K562 (cell line): ENCODE measurements around the gene CYTH4. TPM values are rescaled to one million over a fixed set of nuclear protein-coding genes. Genes with fewer than 3 reads are reported as not detected.
A peak's percentile ranks its signal among the peaks of the same experiment; 100 is the strongest.

Experiments
- ATAC-seq: fragments of 200-7000 bp; cut with Tn5 transposase; 3 replicates; pipeline ENCODE4 v1.9.1; 2020; ENCODE audit warnings: moderate library complexity
- BruUV-seq: library from RNA; stranded (reverse); fragments of 400-500 nt; replicated peaks from 2 replicates; lab custom pipeline; 2021; lab: Mats Ljungman, UMichigan
- CTCF ChIA-PET: fragments of 300-600 bp; formaldehyde crosslinking; extraction: SDS; loops from one replicate; lab custom pipeline; 2021; ENCODE audit warnings: low intra/inter-chr PET ratio; lab: Yijun Ruan, JAX
- POLR2A ChIA-PET: fragments of 300-600, 350-650 bp; sonication (Branson Sonifier 250); formaldehyde crosslinking; extraction: SDS; loops from one replicate; lab custom pipeline; 2021; ENCODE audit warnings: antibody characterized with exemption, inconsistent platforms; lab: Yijun Ruan, JAX
- DNase-seq, 4 experiments: peaks; one replicate each; pipeline versions ENCODE4 v3.0.0 to v3.0.0-alpha.2; 2011 to 2018; ENCODE audit warnings: low spot score in 3 of 4, mixed read lengths in 3 of 4; ENCODE audit errors: extremely low read depth in 1 of 4
- FAIRE-seq: peaks from 2 replicates; lab custom pipeline; 2011; peaks lifted over from hg19 to GRCh38; lab: Jason Lieb, UNC
- H2AFZ ChIP-seq: 2 replicates; pipeline ENCODE4 v1.6.0; 2011; ENCODE audit warnings: low read depth, low read length, control low read depth, inconsistent platforms
- H3K27ac ChIP-seq: fragments of 200-600 bp; 3 replicates; pipeline ENCODE4 v1.8.0; 2011; ENCODE audit warnings: low read depth, mild to moderate bottlenecking, control low read depth, inconsistent platforms, low read length, moderate library complexity, mixed read lengths; ENCODE audit errors: extremely low read depth
- H3K27me3 ChIP-seq, 2 experiments: fragments of 300-600 bp in 1 of 2; 2 replicates in 1 of 2; 3 replicates in 1 of 2; pipeline versions ENCODE4 v1.6.0 to v1.8.0; 2011; ENCODE audit warnings: inconsistent platforms in 2 of 2, low read length in 2 of 2, mild to moderate bottlenecking in 1 of 2, mixed read lengths in 1 of 2, moderate library complexity in 1 of 2; ENCODE audit not compliant: control insufficient read depth in 2 of 2, insufficient read depth in 2 of 2
- H3K36me3 ChIP-seq: fragments of 300-600 bp; 3 replicates; pipeline ENCODE4 v1.8.0; 2011; ENCODE audit warnings: mild to moderate bottlenecking, low read length, inconsistent platforms; ENCODE audit not compliant: control insufficient read depth, insufficient read depth
- H3K4me1 ChIP-seq, 2 experiments: fragments of 200-600 bp in 1 of 2; replicated peaks in 1 of 2; 2 replicates in 1 of 2; 3 replicates in 1 of 2; pipeline versions ENCODE4 v1.5.1 to v1.8.0; 2011; ENCODE audit warnings: inconsistent platforms in 2 of 2, low read length in 2 of 2, mild to moderate bottlenecking in 1 of 2, mixed read lengths in 1 of 2, moderate library complexity in 1 of 2; ENCODE audit not compliant: control insufficient read depth in 2 of 2, insufficient read depth in 2 of 2
- H3K4me2 ChIP-seq: 2 replicates; pipeline ENCODE4 v1.6.1; 2011; ENCODE audit warnings: low read length, control low read depth, inconsistent platforms, mixed read lengths; ENCODE audit not compliant: insufficient read depth
- H3K4me3 ChIP-seq: fragments of 200-600 bp; sonication (generic), shearing (Covaris generic); 2 replicates; pipeline ENCODE4 v1.5.1; 2016; ENCODE audit warnings: control low read depth, inconsistent platforms
- H3K79me2 ChIP-seq: fragments of 200-600 bp; 3 replicates; pipeline ENCODE4 v1.8.0; 2011; ENCODE audit warnings: low read length, inconsistent platforms; ENCODE audit not compliant: control insufficient read depth, insufficient read depth
- H3K9ac ChIP-seq, 2 experiments: 2 replicates each; pipeline versions ENCODE4 v1.6.0 to v1.6.1; 2011; ENCODE audit warnings: low read depth in 2 of 2, low read length in 2 of 2, control low read depth in 1 of 2, inconsistent platforms in 1 of 2, mild to moderate bottlenecking in 1 of 2, mixed read lengths in 1 of 2; ENCODE audit not compliant: insufficient read depth in 1 of 2
- H3K9me1 ChIP-seq: one replicate; pipeline ENCODE4 v1.6.0; 2011; ENCODE audit warnings: inconsistent platforms, mild to moderate bottlenecking, low read length, moderate library complexity; ENCODE audit not compliant: control insufficient read depth, insufficient read depth
- H3K9me3 ChIP-seq: replicated peaks from 2 replicates; pipeline ENCODE4 v1.5.1; 2011; ENCODE audit warnings: low read depth, low read length, inconsistent platforms; ENCODE audit not compliant: control insufficient read depth, insufficient read depth
- H4K20me1 ChIP-seq: replicated peaks from 2 replicates; pipeline ENCODE4 v1.6.1; 2011; ENCODE audit warnings: low read length, inconsistent platforms, mixed read lengths; ENCODE audit not compliant: control insufficient read depth, insufficient read depth
- JUND ChIP-seq, 2 experiments: IDR thresholded peaks; 2 replicates in 1 of 2; 3 replicates in 1 of 2; pipeline ENCODE4 v1.6.1; 2011; ENCODE audit warnings: borderline replicate concordance in 2 of 2, low read depth in 2 of 2, low read length in 2 of 2, improper control_type of control experiment in 1 of 2, missing biosample characterization in 1 of 2, missing genetic modification characterization in 1 of 2, missing genetic modification reagents in 1 of 2
- KLF16 ChIP-seq: IDR thresholded peaks from 2 replicates; pipeline ENCODE4 v1.6.1; 2016; ENCODE audit warnings: antibody characterized with exemption
- LCOR ChIP-seq: sonication (generic); formaldehyde crosslinking; IDR thresholded peaks from 2 replicates; pipeline ENCODE4 v1.8.0; 2022; ENCODE audit warnings: mild to moderate bottlenecking, missing genetic modification reagents
- RAD21 ChIP-seq, 2 experiments: fragments of 250-450 bp in 1 of 2; fragments of 450-650 bp in 1 of 2; sonication (Bioruptor Pico) in 1 of 2; formaldehyde crosslinking in 1 of 2; IDR thresholded peaks in 1 of 2; conservative IDR thresholded peaks in 1 of 2; 2 replicates each; pipeline versions ENCODE4 v1.4.0 to v1.8.0; 2020 to 2022; ENCODE audit warnings: mild to moderate bottlenecking in 2 of 2, moderate library complexity in 1 of 2
- SMC3 ChIP-seq: conservative IDR thresholded peaks from 2 replicates; pipeline ENCODE4 v1.6.1; 2011; ENCODE audit warnings: low read depth, low read length, improper control_type of control experiment; ENCODE audit not compliant: insufficient read depth
- XRCC5 ChIP-seq: fragments of 200-400 bp; formaldehyde crosslinking; IDR thresholded peaks from 2 replicates; pipeline ENCODE4 v1.6.1; 2017; ENCODE audit warnings: low read depth, mild to moderate bottlenecking, low read length
- WGBS: fragments of 100-300 bp; shearing (Covaris generic); methylation state at CpG from one replicate; pipeline ENCODE4 v1.1.6; 2016; ENCODE audit warnings: low coverage, mixed read lengths; ENCODE audit not compliant: insufficient coverage; ENCODE audit errors: missing lambda C conversion rate; 5-methylcytosine and 5-hydroxymethylcytosine counted together
- in situ Hi-C: fragments of 300-500 bp; cut with MboI; formaldehyde crosslinking; loops from 4 replicates; pipeline ENCODE4 v1.15.0; 2018; ENCODE audit warnings: inconsistent platforms, mixed read lengths
- intact Hi-C: fragments of 100-400 bp; cut with micrococcal nuclease; formaldehyde crosslinking; loops from 2 replicates; pipeline ENCODE4 v1.14.2; 2022
- polyA plus RNA-seq, 8 experiments: library from polyadenylated mRNA; depleted of rRNA in 4 of 8; stranded (reverse) in 5 of 8; unstranded in 3 of 8; fragments of >200 nt; fragmentation: Nextera tagmentation in 2 of 8; fragmentation: Illumina TruSeq in 1 of 8; extraction: Ambion mirVana in 2 of 8; extraction: Trizol in 1 of 8; gene quantifications; 2 replicates each; pipeline versions ENCODE4 v1.2.1 to v1.2.3, GENCODE V29; 2011 to 2014; ENCODE audit warnings: inconsistent platforms in 1 of 8, missing spikeins in 1 of 8
- total RNA-seq, 7 experiments: library from RNA; depleted of rRNA in 6 of 7; stranded (reverse); fragments of >200 nt in 6 of 7; fragmentation: Illumina TruSeq in 2 of 7; extraction: Trizol in 2 of 7; gene quantifications; 2 replicates each; pipeline versions ENCODE4 v1.2.1 to v1.2.3, GENCODE V29; 2011 to 2021; ENCODE audit warnings: low replicate concordance in 1 of 7
- TF ChIP-seq, protein P1 (sequence below): sonication (generic); formaldehyde crosslinking; IDR thresholded peaks from 2 replicates; pipeline ENCODE4 v1.8.0; 2022; ENCODE audit warnings: missing genetic modification reagents, mild to moderate bottlenecking, borderline replicate concordance
- TF ChIP-seq, protein P2 (sequence below): sonication (generic); formaldehyde crosslinking; IDR thresholded peaks from 2 replicates; pipeline ENCODE4 v1.8.0; 2022; ENCODE audit warnings: missing genetic modification reagents, mild to moderate bottlenecking, moderate library complexity, borderline replicate concordance
- TF ChIP-seq, protein P3 (sequence below): fragments of 450-650 bp; conservative IDR thresholded peaks from 2 replicates; pipeline ENCODE4 v1.6.1; 2016; ENCODE audit warnings: missing genetic modification characterization, low read depth, mild to moderate bottlenecking, control low read depth, missing compliant biosample characterization
- TF ChIP-seq, protein P4 (sequence below): fragments of 450-650 bp; IDR thresholded peaks from 2 replicates; pipeline ENCODE4 v1.6.1; 2016; ENCODE audit warnings: missing biosample characterization, missing genetic modification characterization
- TF ChIP-seq, protein P5 (sequence below): sonication (generic); formaldehyde crosslinking; IDR thresholded peaks from 2 replicates; pipeline ENCODE4 v1.8.1; 2023; ENCODE audit warnings: mild to moderate bottlenecking, missing genetic modification reagents

Gene CYTH4
- total and polyA plus RNA-seq, 9 of the 15 experiments (the other 6 are each of a cell fraction or from before 2014, with no cell fraction given) = 0.03 to 2.0 (median 0.61) TPM; not detected in 1

DNA sequence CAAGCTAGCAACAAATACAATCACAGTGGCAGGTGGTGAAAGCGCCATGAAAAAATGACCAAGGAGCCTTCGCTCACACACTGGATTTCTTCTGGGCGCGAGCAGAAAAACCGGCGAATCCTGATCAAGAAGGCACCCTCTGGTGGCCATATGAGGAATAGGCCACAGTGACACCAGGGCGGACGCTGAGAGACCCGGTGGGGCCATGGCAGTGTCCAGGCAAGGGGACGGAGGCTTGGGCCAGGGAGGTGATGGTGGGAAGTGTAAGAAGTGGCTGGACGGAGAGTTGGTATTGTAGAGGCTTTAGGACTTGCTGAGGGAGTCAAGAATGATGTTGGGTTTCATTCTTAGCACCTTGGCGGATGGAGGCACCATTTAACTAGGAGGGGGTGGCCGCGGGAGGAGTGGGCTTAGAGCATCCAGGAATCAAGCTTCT is 21.4 kb upstream of the CYTH4 start:
- 0 out of 2 replicates have a peak overlapping the region, but pooled peaks have one; percentile 38 for H2AFZ ChIP-seq
- no peak overlapping the region for H3K9ac ChIP-seq
- H3K4me2 ChIP-seq = no peak overlapping the region; the same call in 1 of the 2 replicates
- no peaks in the 10 kb centered on the region; a peak in 2 of 5 replicates for H3K27me3 ChIP-seq
- CTCF ChIA-PET = interaction anchor here (1.8 kb wide), 1 partner anchor 95 kb away, joined by 6 read pairs; no protein-coding TSS in a partner anchor
- POLR2A ChIA-PET = interaction anchor here (0.8 to 1.0 kb wide), 2 partner anchors 8 to 10 kb away, joined by 3 read pairs; no protein-coding TSS in a partner anchor
- H3K27ac ChIP-seq = no peak overlapping the region
- peaks cover 4% of the 10 kb centered on the region; the same call in 1 of the 2 replicates for H3K9me3 ChIP-seq
- ATAC-seq (peak; percentile 80), DNase-seq (peak; percentile 66 to 73 (median 70)), FAIRE-seq (peak; percentile 84)
- H3K9me1 ChIP-seq = no peaks in the 10 kb centered on the region
- intact Hi-C loops (loop anchor here (2.0 kb wide), 1 partner anchor 62 kb away; no protein-coding TSS in a partner anchor), in situ Hi-C loops (no loop called here)
- H3K4me1 ChIP-seq = peaks cover 4 to 15% of the 10 kb centered on the region in 2 experiments; a peak in 4 of 5 replicates
- WGBS = 13% methylated on average over 11 of the region's 14 CpGs
- H3K79me2 ChIP-seq = no peaks in the 10 kb centered on the region
- no peaks in the 10 kb centered on the region for H3K36me3 ChIP-seq
- no peaks in the 10 kb centered on the region for H4K20me1 ChIP-seq
- BruUV-seq = no TSS peak
- no peak overlapping the region for H3K4me3 ChIP-seq
- TF ChIP-seq, protein P1, sequence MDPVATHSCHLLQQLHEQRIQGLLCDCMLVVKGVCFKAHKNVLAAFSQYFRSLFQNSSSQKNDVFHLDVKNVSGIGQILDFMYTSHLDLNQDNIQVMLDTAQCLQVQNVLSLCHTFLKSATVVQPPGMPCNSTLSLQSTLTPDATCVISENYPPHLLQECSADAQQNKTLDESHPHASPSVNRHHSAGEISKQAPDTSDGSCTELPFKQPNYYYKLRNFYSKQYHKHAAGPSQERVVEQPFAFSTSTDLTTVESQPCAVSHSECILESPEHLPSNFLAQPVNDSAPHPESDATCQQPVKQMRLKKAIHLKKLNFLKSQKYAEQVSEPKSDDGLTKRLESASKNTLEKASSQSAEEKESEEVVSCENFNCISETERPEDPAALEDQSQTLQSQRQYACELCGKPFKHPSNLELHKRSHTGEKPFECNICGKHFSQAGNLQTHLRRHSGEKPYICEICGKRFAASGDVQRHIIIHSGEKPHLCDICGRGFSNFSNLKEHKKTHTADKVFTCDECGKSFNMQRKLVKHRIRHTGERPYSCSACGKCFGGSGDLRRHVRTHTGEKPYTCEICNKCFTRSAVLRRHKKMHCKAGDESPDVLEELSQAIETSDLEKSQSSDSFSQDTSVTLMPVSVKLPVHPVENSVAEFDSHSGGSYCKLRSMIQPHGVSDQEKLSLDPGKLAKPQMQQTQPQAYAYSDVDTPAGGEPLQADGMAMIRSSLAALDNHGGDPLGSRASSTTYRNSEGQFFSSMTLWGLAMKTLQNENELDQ (CRISPR knock-in tag) = no peak
- peak; percentile 25 to 70 for TF ChIP-seq RAD21 (CRISPR knock-in tag; conservative IDR thresholded peaks at IDR 0.05 in 1 of 2, IDR thresholded peaks at IDR 0.05 in 1 of 2)
- TF ChIP-seq XRCC5 = peak; percentile 62; the same call in 1 of the 2 replicates
- 0 out of 2 replicates have a peak, but pooled peaks have one; percentile 6 for TF ChIP-seq JUND (IDR thresholded peaks at IDR 0.05; ENCODE audit: borderline replicate concordance, low read depth, low read length)
- TF ChIP-seq JUND (tag; IDR thresholded peaks at IDR 0.05; ENCODE audit: borderline replicate concordance, low read depth, low read length) = no peak
- TF ChIP-seq, protein P2, sequence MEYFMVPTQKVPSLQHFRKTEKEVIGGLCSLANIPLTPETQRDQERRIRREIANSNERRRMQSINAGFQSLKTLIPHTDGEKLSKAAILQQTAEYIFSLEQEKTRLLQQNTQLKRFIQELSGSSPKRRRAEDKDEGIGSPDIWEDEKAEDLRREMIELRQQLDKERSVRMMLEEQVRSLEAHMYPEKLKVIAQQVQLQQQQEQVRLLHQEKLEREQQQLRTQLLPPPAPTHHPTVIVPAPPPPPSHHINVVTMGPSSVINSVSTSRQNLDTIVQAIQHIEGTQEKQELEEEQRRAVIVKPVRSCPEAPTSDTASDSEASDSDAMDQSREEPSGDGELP (CRISPR knock-in tag) = peak; percentile 48; the same call in 1 of the 2 replicates
- TF ChIP-seq, protein P3, sequence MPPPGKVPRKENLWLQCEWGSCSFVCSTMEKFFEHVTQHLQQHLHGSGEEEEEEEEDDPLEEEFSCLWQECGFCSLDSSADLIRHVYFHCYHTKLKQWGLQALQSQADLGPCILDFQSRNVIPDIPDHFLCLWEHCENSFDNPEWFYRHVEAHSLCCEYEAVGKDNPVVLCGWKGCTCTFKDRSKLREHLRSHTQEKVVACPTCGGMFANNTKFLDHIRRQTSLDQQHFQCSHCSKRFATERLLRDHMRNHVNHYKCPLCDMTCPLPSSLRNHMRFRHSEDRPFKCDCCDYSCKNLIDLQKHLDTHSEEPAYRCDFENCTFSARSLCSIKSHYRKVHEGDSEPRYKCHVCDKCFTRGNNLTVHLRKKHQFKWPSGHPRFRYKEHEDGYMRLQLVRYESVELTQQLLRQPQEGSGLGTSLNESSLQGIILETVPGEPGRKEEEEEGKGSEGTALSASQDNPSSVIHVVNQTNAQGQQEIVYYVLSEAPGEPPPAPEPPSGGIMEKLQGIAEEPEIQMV = peak; percentile 41; the same call in 1 of the 2 replicates
- TF ChIP-seq, protein P4, sequence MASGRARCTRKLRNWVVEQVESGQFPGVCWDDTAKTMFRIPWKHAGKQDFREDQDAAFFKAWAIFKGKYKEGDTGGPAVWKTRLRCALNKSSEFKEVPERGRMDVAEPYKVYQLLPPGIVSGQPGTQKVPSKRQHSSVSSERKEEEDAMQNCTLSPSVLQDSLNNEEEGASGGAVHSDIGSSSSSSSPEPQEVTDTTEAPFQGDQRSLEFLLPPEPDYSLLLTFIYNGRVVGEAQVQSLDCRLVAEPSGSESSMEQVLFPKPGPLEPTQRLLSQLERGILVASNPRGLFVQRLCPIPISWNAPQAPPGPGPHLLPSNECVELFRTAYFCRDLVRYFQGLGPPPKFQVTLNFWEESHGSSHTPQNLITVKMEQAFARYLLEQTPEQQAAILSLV (tag) = no peak
- TF ChIP-seq LCOR (CRISPR knock-in tag) = no peak
- peak; percentile 71 for TF ChIP-seq SMC3
- TF ChIP-seq KLF16 = 0 out of 2 replicates have a peak, but pooled peaks have one; percentile 21
- TF ChIP-seq, protein P5, sequence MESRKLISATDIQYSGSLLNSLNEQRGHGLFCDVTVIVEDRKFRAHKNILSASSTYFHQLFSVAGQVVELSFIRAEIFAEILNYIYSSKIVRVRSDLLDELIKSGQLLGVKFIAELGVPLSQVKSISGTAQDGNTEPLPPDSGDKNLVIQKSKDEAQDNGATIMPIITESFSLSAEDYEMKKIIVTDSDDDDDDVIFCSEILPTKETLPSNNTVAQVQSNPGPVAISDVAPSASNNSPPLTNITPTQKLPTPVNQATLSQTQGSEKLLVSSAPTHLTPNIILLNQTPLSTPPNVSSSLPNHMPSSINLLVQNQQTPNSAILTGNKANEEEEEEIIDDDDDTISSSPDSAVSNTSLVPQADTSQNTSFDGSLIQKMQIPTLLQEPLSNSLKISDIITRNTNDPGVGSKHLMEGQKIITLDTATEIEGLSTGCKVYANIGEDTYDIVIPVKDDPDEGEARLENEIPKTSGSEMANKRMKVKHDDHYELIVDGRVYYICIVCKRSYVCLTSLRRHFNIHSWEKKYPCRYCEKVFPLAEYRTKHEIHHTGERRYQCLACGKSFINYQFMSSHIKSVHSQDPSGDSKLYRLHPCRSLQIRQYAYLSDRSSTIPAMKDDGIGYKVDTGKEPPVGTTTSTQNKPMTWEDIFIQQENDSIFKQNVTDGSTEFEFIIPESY (CRISPR knock-in tag) = peak; percentile 20; the same call in 1 of the 2 replicates
